ENCODE results near the gene AOPEP.

GRCh38 chr9:95057101-95057500 is 330.6 kb downstream of the AOPEP start:
- TF ChIP-seq NRF1 (IDR thresholded peaks at IDR 0.05; ENCODE audit: low read depth, low read length) (no peak), CTCF (IDR thresholded peaks at IDR 0.05) (no peak), POLR2AphosphoS5 (IDR thresholded peaks at IDR 0.05; ENCODE audit: low read depth, low read length) (no peak), EP300 (IDR thresholded peaks at IDR 0.05; ENCODE audit: borderline replicate concordance in 1 of 2, low read depth in 1 of 2, low read length in 1 of 2) (no peak), SMC3 (IDR thresholded peaks at IDR 0.05; ENCODE audit: low read depth, low read length) (no peak), RAD21 (IDR thresholded peaks at IDR 0.05; ENCODE audit: low read length) (no peak), REST (IDR thresholded peaks at IDR 0.05; ENCODE audit: low read depth, low read length) (no peak), JUND (IDR thresholded peaks at IDR 0.05) (no peak), MXI1 (IDR thresholded peaks at IDR 0.05; ENCODE audit: low read depth, low read length) (peak; percentile 93), MAX (IDR thresholded peaks at IDR 0.05; ENCODE audit: low read depth) (no peak)
